ENCODE data around the gene ADH1B.

DNA sequence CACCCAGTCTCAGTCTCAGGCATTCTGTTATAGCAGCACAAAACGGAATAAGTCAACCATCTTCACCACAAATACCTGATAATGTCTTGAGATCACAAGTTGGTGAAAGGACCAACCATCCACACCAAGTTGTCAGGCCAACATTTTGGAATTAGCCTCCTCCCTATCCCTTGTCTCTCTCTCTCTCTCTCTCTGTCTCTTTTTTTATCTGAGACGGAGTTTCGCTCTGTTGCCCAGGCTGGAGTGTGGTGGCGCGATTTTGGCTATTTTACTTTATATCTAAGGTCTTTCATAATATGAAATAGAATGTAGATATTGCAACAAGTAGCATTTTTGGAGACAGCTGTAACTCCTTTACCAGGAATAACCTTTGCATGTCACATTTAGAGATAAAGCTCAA is 46.2 kb downstream of the ADH1B start:
- TF ChIP-seq, protein P1, sequence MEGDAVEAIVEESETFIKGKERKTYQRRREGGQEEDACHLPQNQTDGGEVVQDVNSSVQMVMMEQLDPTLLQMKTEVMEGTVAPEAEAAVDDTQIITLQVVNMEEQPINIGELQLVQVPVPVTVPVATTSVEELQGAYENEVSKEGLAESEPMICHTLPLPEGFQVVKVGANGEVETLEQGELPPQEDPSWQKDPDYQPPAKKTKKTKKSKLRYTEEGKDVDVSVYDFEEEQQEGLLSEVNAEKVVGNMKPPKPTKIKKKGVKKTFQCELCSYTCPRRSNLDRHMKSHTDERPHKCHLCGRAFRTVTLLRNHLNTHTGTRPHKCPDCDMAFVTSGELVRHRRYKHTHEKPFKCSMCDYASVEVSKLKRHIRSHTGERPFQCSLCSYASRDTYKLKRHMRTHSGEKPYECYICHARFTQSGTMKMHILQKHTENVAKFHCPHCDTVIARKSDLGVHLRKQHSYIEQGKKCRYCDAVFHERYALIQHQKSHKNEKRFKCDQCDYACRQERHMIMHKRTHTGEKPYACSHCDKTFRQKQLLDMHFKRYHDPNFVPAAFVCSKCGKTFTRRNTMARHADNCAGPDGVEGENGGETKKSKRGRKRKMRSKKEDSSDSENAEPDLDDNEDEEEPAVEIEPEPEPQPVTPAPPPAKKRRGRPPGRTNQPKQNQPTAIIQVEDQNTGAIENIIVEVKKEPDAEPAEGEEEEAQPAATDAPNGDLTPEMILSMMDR (conservative IDR thresholded peaks at IDR 0.05), result no peak
- TF ChIP-seq EZH2 (IDR thresholded peaks at IDR 0.05; ENCODE audit: low read depth), result no peak

Data from PC-9 (cell line).